HG03575 (cell line): ENCODE data around the gene DNASE1L2.
"Not testable (repeated sequence)": the region's sequence is repeated elsewhere in the genome, so short reads cannot be mapped to it uniquely, and the experiment has no call there.

Source experiments
- ATAC-seq: cut with Tn5 transposase; IDR thresholded peaks from one replicate; pipeline ENCODE4 v1.9.1; 2021; ENCODE audit not compliant: unreplicated experiment, insufficient number of reproducible peaks, low FRiP score; ENCODE audit errors: extremely low read depth

DNASE1L2 gene

GRCh38 chr16:2200313-2200712, 35.9 kb upstream of the DNASE1L2 start:
- ATAC-seq = no peak

- ATAC-seq = not testable (repeated sequence)
Observed at GRCh38 chr16:2203119-2203688, 33.0 kb upstream of the DNASE1L2 start.

- no peak for ATAC-seq
Observed at GRCh38 chr16:2204416-2205103, 31.7 kb upstream of the DNASE1L2 start.

- no peak for ATAC-seq
Observed at GRCh38 chr16:2205104-2205966, 30.9 kb upstream of the DNASE1L2 start, which contains the start of gene MLST8. TSS of gene MLST8 (plus strand) at chr16:2205454. CDS start at chr16:2206086, 632 bp downstream.

- ATAC-seq = no peak
Observed at GRCh38 chr16:2205967-2206313, 30.3 kb upstream of the DNASE1L2 start.

GRCh38 chr16:2206420-2206779, 29.8 kb upstream of the DNASE1L2 start:
- no peak for ATAC-seq

GRCh38 chr16:2206780-2207433, 29.3 kb upstream of the DNASE1L2 start:
- ATAC-seq = no peak

GRCh38 chr16:2207872-2208271, 28.4 kb upstream of the DNASE1L2 start:
- no peak for ATAC-seq

- ATAC-seq = no peak
Observed at GRCh38 chr16:2208308-2208707, 27.9 kb upstream of the DNASE1L2 start.

- ATAC-seq = no peak
Observed at GRCh38 chr16:2208772-2209171, 27.5 kb upstream of the DNASE1L2 start.

- no peak for ATAC-seq
Observed at GRCh38 chr16:2209258-2210008, 26.8 kb upstream of the DNASE1L2 start.

- no peak for ATAC-seq
Observed at GRCh38 chr16:2210009-2210332, 26.3 kb upstream of the DNASE1L2 start.

GRCh38 chr16:2210386-2211365, 25.6 kb upstream of the DNASE1L2 start, which contains the start of gene BRICD5:
TSS of gene BRICD5 (minus strand) at chr16:2210863. CDS start at chr16:2210833, 30 bp downstream.
- no peak for ATAC-seq

GRCh38 chr16:2211923-2212347, 24.3 kb upstream of the DNASE1L2 start:
- ATAC-seq = no peak

GRCh38 chr16:2212362-2213324, 23.6 kb upstream of the DNASE1L2 start:
- ATAC-seq = no peak

GRCh38 chr16:2213817-2214718, 22.2 kb upstream of the DNASE1L2 start:
- no peak for ATAC-seq
